DOHH2 (cell line): ENCODE measurements around the gene KRTAP17-1.

Experiments used
- H3F3A ChIP-seq: fragments of 200-600 bp; sonication (generic), shearing (Covaris generic); 2 replicates; pipeline ENCODE4 v1.6.0; 2016; ENCODE audit warnings: antibody characterized with exemption, mild to moderate bottlenecking; ENCODE audit not compliant: control insufficient read depth, insufficient read depth
- H3K27ac ChIP-seq: fragments of 200-600 bp; sonication (generic); 2 replicates; pipeline ENCODE4 v1.5.1; 2014; ENCODE audit warnings: low read depth, mild to moderate bottlenecking, low read length, moderate library complexity
- H3K27me3 ChIP-seq: fragments of 200-600 bp; sonication (generic); 2 replicates; pipeline ENCODE4 v1.6.1; 2014; ENCODE audit warnings: mild to moderate bottlenecking, low read length, mixed read lengths; ENCODE audit not compliant: control insufficient read depth
- H3K36me3 ChIP-seq: fragments of 200-600 bp; sonication (generic); 2 replicates; pipeline ENCODE4 v1.6.1; 2014; ENCODE audit warnings: mild to moderate bottlenecking, low read length, moderate library complexity, mixed read lengths; ENCODE audit not compliant: control insufficient read depth
- H3K4me1 ChIP-seq: fragments of 200-600 bp; sonication (generic); 2 replicates; pipeline ENCODE4 v1.6.1; 2014; ENCODE audit warnings: mild to moderate bottlenecking, low read length, mixed read lengths; ENCODE audit not compliant: control insufficient read depth
- H3K4me2 ChIP-seq: fragments of 200-600 bp; sonication (generic); 2 replicates; pipeline ENCODE4 v1.6.0; 2014; ENCODE audit warnings: mild to moderate bottlenecking, low read length, moderate library complexity
- H3K4me3 ChIP-seq: fragments of 200-600 bp; sonication (generic); 2 replicates; pipeline ENCODE4 v1.5.1; 2014; ENCODE audit warnings: mild to moderate bottlenecking, low read length, mixed read lengths
- H3K79me2 ChIP-seq: fragments of 200-600 bp; sonication (generic); 2 replicates; pipeline ENCODE4 v1.6.1; 2014; ENCODE audit warnings: mild to moderate bottlenecking, low read length, mixed read lengths; ENCODE audit not compliant: control insufficient read depth
- H3K9me2 ChIP-seq: fragments of 200-600 bp; sonication (generic); replicated peaks from 2 replicates; pipeline ENCODE4 v1.6.1; 2014; ENCODE audit warnings: mild to moderate bottlenecking, low read length, mixed read lengths; ENCODE audit not compliant: control insufficient read depth
- H3K9me3 ChIP-seq: fragments of 200-600 bp; sonication (generic); 2 replicates; pipeline ENCODE4 v1.6.1; 2014; ENCODE audit warnings: antibody characterized with exemption, low read length, mixed read lengths; ENCODE audit not compliant: control insufficient read depth, insufficient read depth
- H4K20me1 ChIP-seq: fragments of 200-600 bp; sonication (generic); 2 replicates; pipeline ENCODE4 v1.6.0; 2014; ENCODE audit warnings: low read depth, mild to moderate bottlenecking, antibody characterized with exemption, low read length, moderate library complexity; ENCODE audit not compliant: control insufficient read depth, insufficient read depth
- EZH2phosphoT487 ChIP-seq: fragments of 200-600 bp; sonication (generic); IDR thresholded peaks from 2 replicates; pipeline ENCODE4 v1.6.1; 2017; ENCODE audit warnings: borderline replicate concordance, mild to moderate bottlenecking, antibody characterized with exemption, low read length, moderate library complexity, mixed read lengths
- TF ChIP-seq, protein P1 (sequence below): fragments of 200-600 bp; sonication (generic); IDR thresholded peaks from one replicate; pipeline ENCODE4 v1.5.1; 2014; ENCODE audit warnings: antibody characterized with exemption, mild to moderate bottlenecking, low read depth, low read length; ENCODE audit not compliant: poor library complexity, severe bottlenecking

KRTAP17-1 gene

DNA sequence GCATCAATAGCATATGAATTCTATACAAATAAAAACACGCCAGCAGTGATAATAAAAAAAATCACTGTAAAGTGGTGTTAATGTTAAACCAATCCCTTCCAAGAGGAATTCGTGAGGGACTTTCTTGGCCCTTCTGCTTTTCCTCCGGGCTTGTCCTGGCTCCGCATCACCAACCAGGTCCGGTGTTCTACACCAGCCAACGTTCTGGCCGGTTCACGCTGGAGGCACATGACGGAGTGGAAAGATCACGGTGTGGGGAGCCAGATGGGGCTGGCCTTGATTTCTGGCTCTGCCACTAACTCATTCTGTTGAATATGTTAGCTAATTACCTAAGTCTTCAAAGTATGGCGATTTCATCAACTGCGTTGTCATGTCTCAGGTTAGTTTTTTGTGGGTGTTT, 11.4 kb downstream of the KRTAP17-1 start:
- Histone ChIP-seq H3K36me3 (no peaks in the 10 kb centered on the region), H3K4me3 (no peak overlapping the region), H4K20me1 (peaks cover 4% of the 10 kb centered on the region; the same call in 1 of the 2 replicates), H3K9me3 (no peaks in the 10 kb centered on the region), H3K27ac (no peak overlapping the region), H3K9me2 (no peaks in the 10 kb centered on the region), H3F3A (peaks cover 14% of the 10 kb centered on the region), H3K4me2 (no peak overlapping the region), H3K27me3 (no peaks in the 10 kb centered on the region), H3K4me1 (peaks cover 49% of the 10 kb centered on the region), H3K79me2 (no peaks in the 10 kb centered on the region)
- TF ChIP-seq EZH2phosphoT487 = no peak
- TF ChIP-seq, protein P1, sequence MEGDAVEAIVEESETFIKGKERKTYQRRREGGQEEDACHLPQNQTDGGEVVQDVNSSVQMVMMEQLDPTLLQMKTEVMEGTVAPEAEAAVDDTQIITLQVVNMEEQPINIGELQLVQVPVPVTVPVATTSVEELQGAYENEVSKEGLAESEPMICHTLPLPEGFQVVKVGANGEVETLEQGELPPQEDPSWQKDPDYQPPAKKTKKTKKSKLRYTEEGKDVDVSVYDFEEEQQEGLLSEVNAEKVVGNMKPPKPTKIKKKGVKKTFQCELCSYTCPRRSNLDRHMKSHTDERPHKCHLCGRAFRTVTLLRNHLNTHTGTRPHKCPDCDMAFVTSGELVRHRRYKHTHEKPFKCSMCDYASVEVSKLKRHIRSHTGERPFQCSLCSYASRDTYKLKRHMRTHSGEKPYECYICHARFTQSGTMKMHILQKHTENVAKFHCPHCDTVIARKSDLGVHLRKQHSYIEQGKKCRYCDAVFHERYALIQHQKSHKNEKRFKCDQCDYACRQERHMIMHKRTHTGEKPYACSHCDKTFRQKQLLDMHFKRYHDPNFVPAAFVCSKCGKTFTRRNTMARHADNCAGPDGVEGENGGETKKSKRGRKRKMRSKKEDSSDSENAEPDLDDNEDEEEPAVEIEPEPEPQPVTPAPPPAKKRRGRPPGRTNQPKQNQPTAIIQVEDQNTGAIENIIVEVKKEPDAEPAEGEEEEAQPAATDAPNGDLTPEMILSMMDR = no peak

DNA sequence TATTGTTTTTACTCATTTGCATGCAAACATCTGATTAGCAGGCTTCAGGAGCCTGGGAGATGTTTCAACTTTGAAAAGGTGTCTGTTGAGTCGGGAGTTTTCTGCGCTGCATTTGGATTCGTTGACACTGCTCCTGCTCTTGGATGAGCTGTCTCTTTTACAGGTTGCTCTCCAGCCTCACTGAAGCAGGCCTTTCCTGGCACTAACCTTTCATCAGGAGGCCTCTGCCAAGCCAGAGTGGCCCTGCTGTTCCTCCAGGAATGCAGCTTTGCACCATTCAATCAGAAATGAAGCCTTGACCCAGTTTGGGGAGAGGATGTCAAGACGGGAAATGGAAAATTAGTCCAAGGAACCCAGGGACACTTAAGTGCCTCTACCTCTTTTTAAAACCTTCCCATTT, 12.5 kb downstream of the KRTAP17-1 start:
- TF ChIP-seq EZH2phosphoT487 = no peak
- TF ChIP-seq, protein P1 = no peak
- H3K4me2 ChIP-seq = no peak overlapping the region
- no peak overlapping the region for H3K4me3 ChIP-seq
- peaks cover 47% of the 10 kb centered on the region for H3K4me1 ChIP-seq
- peaks cover 4% of the 10 kb centered on the region; the same call in 1 of the 2 replicates for H4K20me1 ChIP-seq
- no peaks in the 10 kb centered on the region for H3K36me3 ChIP-seq
- no peaks in the 10 kb centered on the region for H3K9me3 ChIP-seq
- no peak overlapping the region for H3K27ac ChIP-seq
- no peaks in the 10 kb centered on the region for H3K79me2 ChIP-seq
- H3F3A ChIP-seq = peaks cover 6% of the 10 kb centered on the region; the same call in 1 of the 2 replicates
- H3K9me2 ChIP-seq = no peaks in the 10 kb centered on the region
- H3K27me3 ChIP-seq = no peaks in the 10 kb centered on the region

DNA sequence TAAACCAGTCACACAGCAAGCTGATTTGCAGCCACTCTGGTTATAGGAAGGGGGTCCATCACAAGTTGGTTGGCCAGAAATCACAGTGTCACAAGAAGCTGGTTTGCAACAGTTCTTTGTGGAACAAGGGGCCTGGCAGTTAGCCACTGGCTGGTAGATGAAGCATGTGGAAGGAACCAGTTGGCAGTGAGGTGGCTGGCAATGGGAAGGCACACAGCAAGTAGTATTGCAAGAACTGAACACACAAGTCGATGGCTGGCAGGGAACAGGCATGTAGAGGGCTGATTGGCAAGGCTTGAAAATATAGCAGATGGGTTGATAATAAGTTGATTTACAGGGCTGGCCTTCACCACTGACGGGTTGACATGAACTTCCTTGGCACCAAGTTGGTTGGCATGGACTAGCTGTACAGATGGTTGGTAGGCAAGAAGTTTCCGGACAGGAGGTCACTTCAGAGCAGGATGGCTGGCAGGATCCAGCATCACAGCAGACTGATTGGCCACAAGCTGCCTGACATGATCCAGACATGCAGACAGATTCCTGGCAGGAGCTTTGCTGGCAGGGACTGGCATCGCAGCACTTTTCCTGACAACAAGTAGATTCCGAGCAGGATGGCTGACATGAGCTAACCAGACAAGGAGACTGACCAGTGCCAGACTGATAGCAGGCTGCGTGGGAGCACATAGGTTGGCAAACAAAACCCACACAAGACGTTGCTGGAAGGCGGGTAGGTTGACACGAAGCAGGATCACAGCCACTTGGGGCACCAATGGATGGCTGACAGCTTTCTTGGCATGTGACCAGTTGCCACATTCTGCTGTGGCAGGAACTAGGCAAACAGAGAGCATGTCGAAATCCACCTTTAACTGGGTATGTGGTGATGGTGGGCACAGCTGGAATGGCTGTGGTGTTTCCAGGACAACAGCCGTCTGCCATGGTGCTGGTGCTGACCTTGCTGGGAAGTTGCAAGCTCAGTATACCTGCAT, 13.3 kb downstream of the KRTAP17-1 start, which contains the start of gene KRTAP29-1:
KRTAP29-1 (minus strand) TSS at position 936 of the 986 bp plus-strand sequence; CDS start at position 936, 0 bp downstream.
- Histone ChIP-seq H3K4me2 (peak within 1 kb of the TSS; percentile 20; the same call in 1 of the 2 replicates), H3K4me1 (peaks cover 39% of the 10 kb centered on the region), H3K27me3 (no peaks in the 10 kb centered on the region), H3K36me3 (no peaks in the 10 kb centered on the region), H3K4me3 (no peak within 1 kb of the TSS), H4K20me1 (no peaks in the 10 kb centered on the region), H3K27ac (no peak within 1 kb of the TSS), H3F3A (no peaks in the 10 kb centered on the region), H3K79me2 (no peaks in the 10 kb centered on the region), H3K9me3 (no peaks in the 10 kb centered on the region), H3K9me2 (no peaks in the 10 kb centered on the region)
- TF ChIP-seq EZH2phosphoT487 = no peak
- TF ChIP-seq, protein P1 = no peak
